M059J (cell line): ENCODE measurements around the gene TRH. TPM values are rescaled to one million over a fixed set of nuclear protein-coding genes. Genes with fewer than 3 reads are reported as not detected.
"Not testable (repeated sequence)": the region's sequence is repeated elsewhere in the genome, so short reads cannot be mapped to it uniquely, and the experiment has no call there.

Experiments used
- DNase-seq: peaks from one replicate; pipeline ENCODE4 v3.0.0-alpha.2; 2012; ENCODE audit warnings: low read depth
- total RNA-seq: library from RNA; depleted of rRNA; stranded (reverse); fragments of >200 nt; shearing (Covaris generic); gene quantifications from 2 replicates; pipeline ENCODE4 v1.2.3, GENCODE V29; 2014

Gene TRH
- total RNA-seq, 1 experiment from 2014 or later = not detected

DNA sequence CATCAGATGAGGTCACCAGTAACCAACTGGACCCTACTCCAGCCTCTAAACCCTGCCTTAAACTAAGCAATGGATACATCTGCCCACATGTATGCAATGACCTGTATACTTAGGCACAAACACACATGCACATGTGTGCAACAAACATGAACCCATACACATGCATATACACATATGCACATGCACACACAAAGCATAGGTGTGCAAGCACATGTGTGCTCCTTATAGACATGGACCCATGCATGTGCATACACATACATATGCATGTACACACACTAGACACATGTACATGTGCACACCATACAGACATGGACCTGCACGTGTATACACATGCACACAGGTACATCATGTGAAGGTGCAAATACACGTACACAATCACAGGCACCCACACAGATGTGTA lies 8.6 kb upstream of the TRH start:
- no peak for DNase-seq

GRCh38 chr3:129966876-129967275 lies 7.6 kb upstream of the TRH start:
- peak; percentile 30 for DNase-seq

DNA sequence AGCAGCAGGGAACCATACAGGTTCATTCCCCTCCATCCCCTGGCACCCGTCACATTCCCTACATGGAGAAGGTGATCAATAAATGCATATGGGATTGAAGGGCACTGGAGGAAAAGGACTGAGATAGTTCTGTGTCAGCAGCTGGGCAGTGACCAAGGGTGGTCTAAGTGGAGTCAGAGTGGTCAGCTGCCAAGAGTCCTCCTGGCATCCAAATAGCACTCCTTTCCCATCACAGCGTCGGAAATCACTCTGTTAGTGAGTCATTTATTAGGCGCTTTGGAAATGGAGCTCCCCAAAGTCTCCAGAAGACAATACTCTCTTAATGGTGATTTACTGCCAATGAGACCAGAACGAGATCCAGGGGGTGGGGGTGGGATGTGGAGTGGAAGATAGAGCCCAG lies 6.8 kb upstream of the TRH start:
- peak; percentile 12 for DNase-seq

- no peak for DNase-seq
Measured at GRCh38 chr3:129971351-129972052, 3.0 kb upstream of the TRH start.

- no peak for DNase-seq
Measured at GRCh38 chr3:129972301-129972700, 2.2 kb upstream of the TRH start.

DNA sequence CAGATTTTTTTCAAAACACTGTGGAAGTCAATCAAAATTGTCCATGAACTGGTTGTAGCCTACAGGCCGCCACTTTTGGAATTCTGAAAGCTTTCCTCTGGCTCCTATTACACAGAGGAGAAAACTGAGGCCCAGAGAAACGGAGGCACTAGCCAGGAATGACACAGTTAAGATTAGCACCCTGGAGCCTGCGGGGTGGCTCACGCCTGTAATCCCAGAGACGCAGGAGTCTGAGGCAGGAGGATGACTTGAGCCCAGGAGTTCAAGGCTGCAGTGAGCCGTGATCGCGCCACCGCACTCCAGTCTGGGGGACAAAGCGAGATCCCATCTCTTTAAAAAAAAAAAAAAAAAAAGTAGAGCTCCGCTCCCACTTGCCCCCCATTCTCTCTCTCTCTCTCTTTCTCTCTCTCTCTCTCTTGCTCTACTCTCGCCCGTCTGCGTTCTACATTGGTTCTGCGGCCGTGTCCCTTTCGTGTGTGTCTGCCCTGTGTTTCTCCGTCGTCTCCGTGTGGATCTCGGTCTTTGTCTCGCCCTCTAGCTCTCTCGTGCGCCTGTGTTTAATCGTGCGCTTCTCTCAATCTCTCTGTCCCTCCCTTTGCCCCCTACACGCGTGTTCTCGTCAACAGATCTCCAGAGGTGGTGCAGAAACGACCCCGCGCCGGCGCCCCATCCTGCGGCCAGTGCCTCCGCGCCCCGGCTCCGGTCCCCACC lies 512 bp upstream of the TRH start:
- DNase-seq = no peak

- no peak for DNase-seq
Measured at GRCh38 chr3:129974833-129975704, 549 bp downstream of the TRH start.

- DNase-seq = no peak
Measured at GRCh38 chr3:129975705-129976048, 1.2 kb downstream of the TRH start.

DNA sequence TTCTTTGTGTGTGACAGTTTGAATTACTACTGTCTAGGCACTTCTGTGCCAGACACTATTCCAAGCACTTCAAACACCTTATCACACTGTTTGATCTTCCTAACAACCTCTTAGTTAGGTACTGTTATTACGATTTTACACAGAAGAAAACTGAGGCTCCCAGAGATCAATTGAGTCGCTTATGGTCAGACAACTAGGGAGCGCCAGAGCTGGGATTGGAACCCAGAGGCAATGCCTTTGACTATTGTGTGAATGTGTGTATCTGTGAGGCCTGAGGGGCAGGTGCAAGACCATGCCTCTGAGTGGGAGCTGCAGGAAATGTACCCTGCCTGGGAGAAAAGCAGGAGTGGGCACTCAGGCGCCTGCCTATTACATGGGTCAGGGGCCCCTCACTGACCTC lies 1.8 kb downstream of the TRH start:
- no peak for DNase-seq

GRCh38 chr3:129978123-129978522 lies 3.6 kb downstream of the TRH start:
- no peak for DNase-seq

DNA sequence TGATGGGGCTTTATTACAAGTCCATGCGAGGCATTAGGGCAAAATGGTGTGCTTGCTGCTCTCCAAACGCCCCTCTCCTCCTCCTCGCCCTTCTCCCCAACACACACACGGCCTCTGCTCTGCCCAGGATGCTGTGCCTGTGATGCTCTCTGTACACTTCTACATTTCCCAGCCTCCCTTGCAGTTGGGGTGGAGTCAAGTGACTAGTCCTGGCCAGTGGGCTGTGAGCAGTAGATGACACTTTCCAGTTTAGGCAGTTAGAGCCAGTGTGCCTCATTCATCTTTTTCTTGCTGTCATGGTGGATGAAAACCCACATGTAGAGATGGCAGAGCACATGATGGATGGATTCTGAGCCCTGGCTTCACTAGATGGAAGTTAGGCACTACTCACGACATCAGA lies 5.4 kb downstream of the TRH start:
- DNase-seq = no peak

GRCh38 chr3:129983561-129983960 lies 9.0 kb downstream of the TRH start:
- DNase-seq = no peak

GRCh38 chr3:129984125-129984524 lies 9.6 kb downstream of the TRH start:
- peak; percentile 26 for DNase-seq

GRCh38 chr3:129985113-129985512 lies 10.6 kb downstream of the TRH start:
- no peak for DNase-seq

DNA sequence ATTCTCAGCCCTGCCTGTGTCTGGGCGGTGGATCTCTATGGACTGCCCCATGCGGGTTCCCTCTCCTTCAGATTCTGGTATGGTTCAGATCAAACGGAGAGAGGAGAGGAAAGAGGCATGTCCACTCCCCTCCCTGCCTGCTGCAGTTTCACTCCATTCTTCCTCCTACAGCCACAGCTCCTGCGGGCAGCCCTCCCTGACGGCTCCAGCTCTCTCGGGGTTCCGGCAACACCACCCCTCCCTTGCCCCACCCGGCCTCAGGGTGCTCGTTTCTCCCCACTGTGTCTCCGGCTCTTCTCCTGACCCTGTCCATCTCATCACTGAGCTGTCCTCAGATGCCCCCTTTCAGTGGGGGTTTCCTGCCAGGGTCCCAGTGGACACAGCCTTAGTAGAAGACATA lies 13.9 kb downstream of the TRH start:
- no peak for DNase-seq

- no peak for DNase-seq
Measured at GRCh38 chr3:129989414-129989813, 14.9 kb downstream of the TRH start.

DNA sequence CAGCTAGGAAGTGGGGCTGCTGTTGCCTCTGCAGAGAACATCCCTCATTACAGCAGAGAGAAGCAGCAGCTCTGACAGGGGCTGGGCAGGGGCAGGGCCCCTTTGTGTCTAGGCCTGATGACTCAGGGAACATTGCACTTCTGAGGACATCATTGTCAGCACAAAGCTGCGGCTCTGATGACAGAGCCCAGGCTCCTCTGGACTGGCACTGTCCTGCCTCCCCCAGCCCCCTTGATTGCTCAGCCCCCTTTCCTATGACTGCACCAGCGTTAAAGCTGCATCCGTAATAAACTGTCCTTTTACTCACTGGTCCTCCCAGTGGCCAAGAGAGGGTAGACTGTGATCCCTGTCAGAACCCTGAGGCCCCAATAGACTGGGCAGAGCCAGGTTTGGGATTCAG lies 18.3 kb downstream of the TRH start:
- peak; percentile 18 for DNase-seq

DNA sequence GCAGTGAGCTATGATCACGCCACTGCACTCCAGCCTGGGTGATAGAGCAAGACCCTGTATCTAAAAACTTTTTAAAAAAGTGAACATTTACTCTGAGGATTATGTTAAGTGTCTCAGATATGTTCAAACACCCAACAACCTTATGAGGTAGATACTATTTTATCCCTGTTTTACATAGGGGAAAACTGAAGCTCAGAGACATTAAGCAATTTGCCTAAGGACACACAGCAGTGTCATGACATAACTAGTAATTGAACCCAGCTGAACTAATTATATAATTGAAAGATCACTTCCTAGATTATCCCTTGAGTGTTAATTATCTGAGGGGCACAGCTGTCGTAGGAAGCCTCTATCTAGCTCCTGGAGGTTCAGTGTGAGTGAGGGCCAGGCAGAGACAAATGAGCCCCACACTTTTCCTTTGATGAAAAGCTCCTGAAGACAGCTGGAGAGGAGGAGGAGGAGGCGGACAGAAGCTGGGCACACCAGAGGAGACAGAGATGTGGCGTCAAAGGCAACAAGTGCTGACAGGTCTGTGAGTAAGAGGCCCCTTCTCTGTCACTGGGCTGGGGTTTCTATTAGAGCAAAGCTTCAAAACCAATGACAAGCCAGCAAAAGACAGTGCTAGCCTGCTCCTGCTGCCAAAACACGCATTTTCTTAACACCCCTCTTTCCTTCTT lies 20.5 kb downstream of the TRH start:
- no peak for DNase-seq

GRCh38 chr3:129996073-129996472 lies 21.6 kb downstream of the TRH start:
- no peak for DNase-seq

- DNase-seq = not testable (repeated sequence)
Measured at GRCh38 chr3:129999176-129999575, 24.7 kb downstream of the TRH start.

GRCh38 chr3:130002666-130003598 lies 28.4 kb downstream of the TRH start:
- DNase-seq = peak; percentile 29
